ENCODE results near the gene RAB3D.

The RAB3D gene

DNA sequence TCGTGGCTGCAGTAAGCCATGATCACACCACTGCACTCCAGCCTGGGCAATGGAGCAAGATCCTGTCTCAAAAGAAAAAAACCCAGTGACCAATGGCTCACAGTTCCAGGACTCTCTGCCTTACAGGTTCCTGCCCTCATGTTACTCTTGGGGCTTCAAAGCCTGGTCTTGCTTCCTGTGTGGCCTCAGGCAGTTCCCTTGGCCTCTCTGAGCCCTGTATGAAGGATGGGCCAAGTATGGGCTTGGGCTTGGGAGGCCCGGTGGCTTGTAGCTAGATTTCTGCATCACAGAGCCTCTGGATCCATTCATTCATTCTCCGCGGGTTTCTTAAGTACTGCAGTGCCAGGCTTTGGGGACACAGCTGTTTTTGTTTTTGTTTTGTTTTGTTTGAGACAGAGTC lies 44.3 kb downstream of the RAB3D start:
- DNase-seq (ENCODE audit: low read depth), result no peak

DNA sequence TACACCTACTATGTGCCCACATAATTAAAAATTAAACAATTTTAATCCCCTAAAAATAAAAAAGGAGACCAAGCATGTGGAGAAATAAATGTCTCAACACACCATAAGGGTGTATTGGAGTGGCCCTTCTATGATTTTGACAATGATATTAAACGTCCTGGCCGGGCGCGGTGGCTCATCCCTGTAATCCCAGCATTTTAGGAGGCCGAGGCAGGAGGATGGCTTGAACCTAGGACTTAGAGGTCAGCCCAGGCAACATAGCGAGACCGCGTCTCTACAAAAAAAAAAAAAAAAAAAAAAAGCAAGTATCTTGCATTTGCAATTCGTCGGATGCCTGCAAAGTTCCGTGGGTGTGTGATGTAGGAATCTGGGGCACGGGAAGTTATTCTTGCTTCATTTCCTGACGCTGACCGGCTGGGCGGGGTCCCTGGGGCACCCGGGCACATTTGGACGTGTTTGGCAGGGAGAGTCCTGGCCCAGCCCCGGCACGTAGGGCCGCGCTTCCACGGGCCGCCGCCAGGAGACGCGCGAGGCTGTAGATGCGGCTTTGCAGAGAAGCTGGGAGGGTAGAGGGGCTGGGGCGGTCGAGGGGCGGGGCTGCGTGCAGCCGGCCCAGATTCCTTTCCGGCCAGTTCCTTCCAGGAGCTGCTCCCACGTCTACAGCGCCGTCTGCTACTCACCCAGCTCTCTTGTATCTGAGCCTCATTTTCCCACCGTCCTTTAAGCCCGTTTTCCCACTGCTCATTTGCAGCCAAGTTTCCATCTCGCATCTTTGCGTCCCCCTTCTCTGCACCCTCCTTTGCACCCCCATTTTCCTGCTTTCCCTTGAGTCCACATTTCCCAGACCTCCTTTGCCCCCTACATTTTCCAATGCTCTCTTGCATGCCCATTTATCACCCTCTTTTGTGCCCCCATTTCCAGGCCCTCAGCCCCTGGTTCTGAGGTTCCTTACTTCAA lies 45.7 kb downstream of the RAB3D start:
- DNase-seq (ENCODE audit: low read depth), result peak; percentile 87

DNA sequence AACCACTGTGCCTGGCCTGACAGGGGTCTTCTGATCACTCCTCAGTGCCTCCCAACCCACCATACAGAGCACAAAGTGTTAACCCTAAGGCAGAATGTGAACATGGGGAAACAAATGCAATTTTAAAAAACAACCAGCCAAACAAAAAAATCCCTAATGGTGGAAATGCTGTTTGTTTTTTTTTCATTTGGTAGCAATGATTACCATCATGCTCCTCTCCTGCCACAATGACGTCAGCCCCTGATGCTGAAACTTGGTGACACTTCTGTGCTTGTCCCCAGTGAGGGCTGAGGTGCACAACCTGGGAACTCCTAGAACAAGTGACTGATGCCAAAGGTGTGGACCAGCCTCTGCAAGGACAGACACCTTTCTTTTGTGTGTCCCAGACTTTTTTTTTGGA lies 47.5 kb downstream of the RAB3D start:
- no peak for DNase-seq (ENCODE audit: low read depth)

DNA sequence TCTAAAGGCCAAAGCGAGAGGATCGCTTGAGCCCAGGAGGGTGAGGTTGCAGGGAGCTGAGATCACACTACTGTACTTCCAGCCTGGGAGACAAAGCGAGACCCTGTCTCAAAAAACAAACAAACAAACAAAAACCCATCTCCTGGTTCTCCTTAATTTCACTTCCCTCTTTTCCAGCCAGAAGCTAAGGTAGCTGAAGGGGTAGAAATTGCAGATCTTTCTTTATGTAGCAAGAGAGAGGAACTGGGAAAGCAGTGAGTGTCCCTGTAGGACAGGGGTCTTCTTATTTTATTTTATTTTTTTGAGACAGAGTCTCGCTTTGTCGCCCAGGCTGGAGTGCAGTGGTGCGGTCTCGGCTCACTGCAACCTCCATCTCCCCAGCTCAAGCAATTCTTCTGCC lies 48.0 kb downstream of the RAB3D start:
- no peak for DNase-seq (ENCODE audit: low read depth)

DNA sequence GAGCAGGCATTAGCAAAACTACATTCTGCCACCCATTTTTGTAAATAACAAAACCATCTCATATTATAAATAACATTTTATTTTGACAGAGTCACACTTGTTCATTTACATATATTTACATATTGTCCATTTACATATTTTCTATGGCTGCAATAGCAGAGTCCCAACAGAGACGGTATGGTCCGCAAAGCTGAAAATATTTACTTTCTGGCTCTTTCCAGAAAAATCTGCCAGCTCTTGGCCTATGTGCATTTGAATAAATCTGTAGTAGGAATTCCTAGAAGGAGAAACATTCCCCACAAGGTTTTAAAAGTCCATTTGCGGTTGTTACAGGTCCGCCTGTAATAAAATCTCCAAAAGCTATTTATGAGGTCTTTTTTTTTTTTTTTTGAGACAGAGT lies 49.2 kb downstream of the RAB3D start:
- no peak for DNase-seq (ENCODE audit: low read depth)

DNA sequence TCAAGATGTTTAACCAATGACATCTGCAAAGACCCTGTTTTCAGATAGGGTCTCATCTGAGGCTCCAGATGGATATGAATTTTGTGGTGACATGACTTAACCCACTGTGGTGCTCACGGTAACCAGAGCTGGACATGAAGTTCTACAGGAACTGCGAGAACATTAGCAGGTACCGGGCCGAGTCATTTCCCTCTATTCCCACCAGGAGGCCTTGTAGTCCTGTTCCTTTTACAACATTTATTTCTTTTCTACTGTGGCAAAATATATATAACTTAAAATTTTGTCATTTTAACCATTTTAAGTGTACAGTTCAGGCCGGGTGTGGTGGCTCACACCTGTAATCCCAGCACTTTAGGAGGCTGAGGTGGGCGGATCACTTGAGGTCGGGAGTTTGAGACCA lies 51.1 kb downstream of the RAB3D start:
- DNase-seq (ENCODE audit: low read depth), result no peak

DNA sequence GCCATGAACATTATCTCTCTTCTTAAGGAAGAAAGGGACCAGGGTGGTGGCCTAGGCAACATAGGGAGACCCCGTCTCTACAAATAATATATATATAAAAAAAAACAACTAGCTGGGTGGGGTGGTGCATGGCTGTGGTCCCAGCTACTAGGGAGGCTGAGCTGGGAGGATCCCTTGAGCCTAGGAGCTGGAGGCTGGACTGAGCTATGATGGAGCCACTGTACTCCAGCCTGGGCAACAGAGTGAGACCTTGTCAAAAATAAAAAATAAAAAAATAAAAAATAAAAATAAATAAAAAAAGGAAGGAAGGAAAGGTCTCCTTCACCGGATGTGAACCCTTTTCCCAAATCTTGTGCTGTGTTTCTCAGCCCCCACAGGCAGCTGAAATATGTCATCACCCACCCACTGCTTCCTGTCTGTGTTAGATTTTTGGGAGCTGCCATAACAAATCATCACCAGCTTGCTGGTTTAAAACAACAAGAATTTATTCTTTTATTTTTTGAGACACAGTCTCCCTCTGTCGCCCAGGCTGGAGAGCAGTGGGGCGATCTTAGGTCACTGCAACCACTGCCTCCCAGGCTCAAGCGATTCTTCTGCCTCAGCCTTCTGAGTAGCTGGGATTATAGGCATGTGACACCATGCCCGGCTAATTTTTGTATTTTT lies 53.0 kb downstream of the RAB3D start:
- no peak for DNase-seq (ENCODE audit: low read depth)

DNA sequence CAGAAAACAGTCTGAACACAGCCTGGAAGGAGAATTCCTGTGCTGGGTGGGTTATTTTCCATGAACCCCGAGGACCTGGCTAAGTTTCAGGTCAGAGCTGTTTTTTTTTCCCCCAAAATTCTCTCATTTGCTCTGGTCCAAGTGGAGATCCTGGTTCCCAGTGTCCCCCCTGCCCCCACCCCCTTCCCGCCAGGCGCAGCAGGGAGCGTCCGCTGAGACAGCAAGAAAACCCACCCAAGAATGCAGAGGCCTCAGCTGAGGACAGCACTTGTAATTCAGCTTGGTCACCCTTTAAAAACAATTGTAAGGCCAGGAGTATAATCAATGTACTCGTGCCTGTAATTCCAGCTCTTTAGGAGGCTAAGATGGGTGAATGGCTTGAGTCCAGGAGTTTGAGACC lies 54.9 kb downstream of the RAB3D start:
- DNase-seq (ENCODE audit: low read depth), result no peak

DNA sequence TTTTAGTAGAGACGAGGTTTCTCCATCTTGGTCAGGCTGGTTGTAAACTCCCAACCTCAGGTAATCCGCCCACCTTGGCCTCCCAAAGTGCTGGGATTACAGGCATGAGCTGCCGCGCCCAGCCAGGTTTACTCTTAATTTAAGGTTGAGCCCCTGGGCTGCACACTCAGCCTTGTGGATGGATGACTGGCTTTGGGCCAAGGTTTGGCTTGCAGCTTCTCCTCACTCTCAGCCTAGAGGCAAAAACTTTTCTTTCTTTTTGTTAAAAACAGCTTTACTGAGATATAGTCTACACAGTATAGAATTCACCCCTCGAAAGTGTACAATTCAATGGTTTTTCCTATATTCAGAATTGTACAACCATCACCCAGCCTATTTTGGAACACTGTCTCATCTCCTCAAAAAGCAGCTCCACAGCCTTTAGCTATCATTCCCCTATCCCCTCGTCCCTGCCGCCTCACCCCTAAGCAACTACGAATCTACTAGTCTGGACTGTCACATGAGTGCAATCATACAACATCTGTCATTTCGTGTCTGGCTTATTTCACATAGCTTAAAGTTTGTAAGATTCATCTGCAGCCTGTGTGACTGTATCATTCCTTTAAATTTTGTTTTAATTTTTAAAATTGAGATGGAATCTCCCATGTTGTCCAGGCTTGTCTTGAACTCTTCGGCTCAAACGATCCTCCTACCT lies 58.0 kb downstream of the RAB3D start:
- no peak for DNase-seq (ENCODE audit: low read depth)

DNA sequence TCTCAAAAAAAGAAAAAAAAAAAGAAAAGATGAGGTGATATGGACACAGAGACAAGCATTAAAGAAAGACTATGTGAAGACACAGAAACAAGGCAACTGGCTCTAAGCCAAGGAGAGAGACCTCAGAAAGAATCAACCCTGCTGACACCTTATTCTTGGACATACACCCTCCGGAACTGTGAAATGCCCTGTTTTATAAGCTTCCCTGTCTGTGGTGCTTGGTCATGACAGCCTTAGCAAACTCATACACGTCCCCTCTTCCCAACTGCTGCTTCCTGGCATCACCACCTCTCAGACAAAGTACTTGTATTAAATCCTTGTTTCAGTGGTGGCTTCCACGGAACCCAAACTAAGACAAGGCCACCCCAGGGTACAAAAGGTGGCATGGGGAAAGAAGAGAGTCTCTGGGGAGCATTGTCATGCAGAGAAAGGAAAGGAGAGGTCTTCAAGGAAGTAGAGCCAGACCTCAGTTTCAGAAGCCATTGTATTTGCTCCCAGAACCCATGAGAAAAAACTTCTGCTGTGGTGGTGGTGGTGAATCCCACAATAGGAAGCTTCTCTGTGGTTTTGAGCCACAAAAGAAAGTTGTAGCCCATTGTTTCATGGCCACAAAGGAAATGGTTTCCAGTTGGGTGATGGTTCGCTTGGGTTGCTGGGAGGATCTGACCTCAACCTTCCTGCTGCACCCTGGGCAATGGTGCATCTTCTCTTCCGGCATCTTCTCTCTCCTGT lies 59.8 kb downstream of the RAB3D start:
- DNase-seq (ENCODE audit: low read depth), result no peak

DNA sequence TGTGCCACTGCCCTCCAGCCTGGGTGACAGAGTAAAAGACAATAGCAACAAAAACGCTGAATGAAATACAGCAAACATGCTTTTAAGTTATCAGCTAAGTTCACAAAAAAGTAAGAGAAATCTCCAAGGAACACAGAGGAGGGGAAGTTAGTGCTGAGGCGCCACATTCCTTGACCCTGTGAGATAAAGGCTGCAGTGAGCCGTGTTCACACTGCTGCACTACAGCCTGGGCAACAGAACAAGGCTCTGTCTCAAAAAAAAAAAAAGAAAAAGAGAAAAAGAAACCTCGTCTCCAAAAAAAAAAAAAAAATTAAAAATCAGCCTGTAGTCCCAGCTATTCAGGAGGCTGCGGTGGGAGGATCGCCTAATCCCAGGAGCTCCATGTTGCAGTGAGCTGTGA lies 60.8 kb downstream of the RAB3D start:
- no peak for DNase-seq (ENCODE audit: low read depth)

DNA sequence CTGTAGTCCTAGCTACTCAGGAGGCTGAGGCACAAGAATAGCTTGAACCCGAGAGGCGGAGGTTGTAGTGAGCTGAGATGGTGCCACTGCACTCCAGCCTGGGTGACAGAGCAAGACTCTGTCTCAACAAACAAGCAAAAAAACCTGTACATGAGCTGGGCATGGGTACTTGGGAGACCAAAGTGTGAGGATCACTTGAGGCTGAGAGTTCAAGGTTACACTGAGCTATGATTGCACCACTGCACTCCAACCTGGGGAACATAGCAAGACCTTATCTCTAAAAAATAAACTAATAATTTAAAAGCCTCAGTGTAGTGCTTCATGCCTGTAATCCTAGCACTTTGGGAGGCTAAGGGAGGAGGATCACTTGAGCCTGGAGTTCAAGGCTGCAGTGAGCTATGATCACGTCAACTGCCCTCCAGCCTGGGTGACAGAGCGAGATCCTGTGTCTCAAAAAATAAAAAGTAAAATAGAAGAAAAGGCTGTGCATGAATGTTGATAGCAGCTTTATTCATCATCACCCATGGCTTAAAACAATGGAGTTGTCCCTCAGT lies 64.8 kb downstream of the RAB3D start:
- DNase-seq (ENCODE audit: low read depth), result no peak

DNA sequence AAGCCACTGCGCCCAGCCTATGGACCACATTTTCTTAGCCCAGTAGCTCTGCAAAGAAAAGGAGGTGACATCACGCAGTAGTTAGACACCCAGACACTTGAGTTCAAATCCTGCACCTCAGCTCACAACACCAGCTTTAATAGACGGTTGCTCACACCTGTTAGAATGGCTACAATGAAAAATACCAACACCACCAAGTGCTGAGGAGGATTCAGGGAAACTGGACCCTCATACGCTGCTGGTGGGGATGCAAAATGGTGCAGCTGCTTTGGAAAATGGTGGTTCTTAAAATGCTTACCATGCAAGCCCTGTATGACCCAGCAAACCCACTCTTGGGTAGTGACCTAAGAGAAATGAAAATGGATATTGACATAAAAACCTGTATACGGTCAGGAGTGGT lies 65.5 kb downstream of the RAB3D start:
- DNase-seq (ENCODE audit: low read depth), result no peak

DNA sequence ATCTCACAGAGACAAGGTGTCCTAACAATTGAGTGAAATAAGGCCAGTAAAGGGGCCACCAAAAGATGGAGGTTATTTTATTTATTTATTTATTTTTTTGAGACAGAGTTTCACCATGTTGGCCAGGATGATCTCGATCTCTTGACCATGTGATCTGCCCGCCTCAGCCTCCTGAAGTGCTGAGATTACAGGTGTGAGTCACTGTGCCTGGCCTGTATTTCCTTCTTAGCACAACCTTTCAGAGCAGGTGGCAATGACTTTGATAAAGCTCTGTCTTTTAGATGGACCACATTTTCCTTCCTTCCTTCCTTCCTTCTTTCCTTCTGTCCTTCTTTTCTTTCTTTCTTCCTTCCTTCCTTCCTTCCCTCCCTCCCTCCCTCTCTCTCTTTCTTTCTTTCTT lies 66.2 kb downstream of the RAB3D start:
- no peak for DNase-seq (ENCODE audit: low read depth)

Data from activated T-cell treated with anti-CD3 and anti-CD28 coated beads for 48 hours (primary cell).